Psoas muscle (tissue), 8 donors: Measurements from ENCODE around the gene PTPN3. TPM values are rescaled to one million over a fixed set of nuclear protein-coding genes. Genes with fewer than 3 reads are reported as not detected.

Experiments
- ATAC-seq, 4 donors: fragments of 200-7000 bp; cut with Tn5 transposase; one replicate each; pipeline ENCODE4 v1.9.1; 2020; ENCODE audit warnings: moderate library complexity in 3 of 4, mild to moderate bottlenecking in 2 of 4
- DNase-seq, 2 donors: peaks; one replicate each; pipeline ENCODE4 v3.0.0-alpha.2; 2020
- H3K27ac ChIP-seq: fragments of 200-600 bp; one replicate; pipeline ENCODE4 v1.8.0; 2022
- H3K27me3 ChIP-seq, 3 donors: fragments of 200-600 bp in 1 of 3; one replicate each; pipeline versions ENCODE4 v1.6.1 to v1.8.0; 2013 to 2022; ENCODE audit warnings: low read length in 2 of 3, mild to moderate bottlenecking in 2 of 3, moderate library complexity in 1 of 3; ENCODE audit not compliant: insufficient read depth in 3 of 3
- H3K36me3 ChIP-seq, 2 donors: fragments of 200-600 bp in 1 of 2; one replicate each; pipeline versions ENCODE4 v1.6.1 to v1.8.0; 2013 to 2022; ENCODE audit warnings: low read depth in 1 of 2, mild to moderate bottlenecking in 1 of 2, moderate library complexity in 1 of 2; ENCODE audit not compliant: insufficient read depth in 1 of 2
- H3K4me1 ChIP-seq: fragments of 200-600 bp; one replicate; pipeline ENCODE4 v1.8.0; 2022
- H3K4me3 ChIP-seq: fragments of 200-600 bp; one replicate; pipeline ENCODE4 v1.8.0; 2022; ENCODE audit warnings: mild to moderate bottlenecking
- H3K9me3 ChIP-seq: fragments of 200-600 bp; one replicate; pipeline ENCODE4 v1.8.0; 2022
- WGBS, 3 donors: extraction: QIAGEN DNeasy Blood & Tissue Kit; methylation state at CpG; one replicate each; pipeline versions ENCODE4 v1.1.6 to v1.1.7; 2013; 5-methylcytosine and 5-hydroxymethylcytosine counted together
- intact Hi-C, 2 donors: fragments of 100-400 bp; cut with DNase I; formaldehyde crosslinking; loops; one replicate each; pipeline versions ENCODE4 v1.11.0 to v1.14.2; 2022
- polyA plus RNA-seq, 3 donors: library from polyadenylated mRNA; stranded (reverse); fragments of 200-250 nt; gene quantifications; one replicate each; pipeline ENCODE4 v1.2.3, GENCODE V29; 2013
- total RNA-seq, 4 donors: library from RNA; stranded (reverse); fragmentation: NEBNext Ultra II Directional in 2 of 4; extraction: Animal tissue kit (Norgen Biotek cat#: 25700) in 2 of 4; gene quantifications; one replicate each; pipeline versions ENCODE4 v1.2.1 to v1.2.4, GENCODE V29; 2021 to 2023
- TF ChIP-seq, protein P1 (sequence below): fragments of 200-600 bp; IDR thresholded peaks from one replicate; pipeline ENCODE4 v1.8.0; 2022; ENCODE audit warnings: antibody characterized with exemption
- donor health status: healthy with polysubstance abuse.
- donor health status: DM: no; HTN: no; CAD: no; lungs with moderate emphysema.
- donor health status: Bipolar disorder and iron deficiency.
- donor health status: healthy.
- donor health status: DM: yes; HTN: yes; CAD: no.
- donor health status: DM: no; HTN: no; CAD: no.
- donor health status: DM: no; HTN: no; CAD: no.
- donor health status: DM: yes; HTN: yes; CAD: no.

PTPN3 gene
- total and polyA plus RNA-seq, 7 donors, result 8.8 to 130 (median 46.5) TPM

- no peaks in the 10 kb centered on the region for H3K9me3 ChIP-seq
- peaks cover 88% of the 10 kb centered on the region for H3K4me1 ChIP-seq
- DNase-seq (no peak), ATAC-seq (peak in 2 of 4 donors; percentile 4 to 27)
- TF ChIP-seq, protein P1, sequence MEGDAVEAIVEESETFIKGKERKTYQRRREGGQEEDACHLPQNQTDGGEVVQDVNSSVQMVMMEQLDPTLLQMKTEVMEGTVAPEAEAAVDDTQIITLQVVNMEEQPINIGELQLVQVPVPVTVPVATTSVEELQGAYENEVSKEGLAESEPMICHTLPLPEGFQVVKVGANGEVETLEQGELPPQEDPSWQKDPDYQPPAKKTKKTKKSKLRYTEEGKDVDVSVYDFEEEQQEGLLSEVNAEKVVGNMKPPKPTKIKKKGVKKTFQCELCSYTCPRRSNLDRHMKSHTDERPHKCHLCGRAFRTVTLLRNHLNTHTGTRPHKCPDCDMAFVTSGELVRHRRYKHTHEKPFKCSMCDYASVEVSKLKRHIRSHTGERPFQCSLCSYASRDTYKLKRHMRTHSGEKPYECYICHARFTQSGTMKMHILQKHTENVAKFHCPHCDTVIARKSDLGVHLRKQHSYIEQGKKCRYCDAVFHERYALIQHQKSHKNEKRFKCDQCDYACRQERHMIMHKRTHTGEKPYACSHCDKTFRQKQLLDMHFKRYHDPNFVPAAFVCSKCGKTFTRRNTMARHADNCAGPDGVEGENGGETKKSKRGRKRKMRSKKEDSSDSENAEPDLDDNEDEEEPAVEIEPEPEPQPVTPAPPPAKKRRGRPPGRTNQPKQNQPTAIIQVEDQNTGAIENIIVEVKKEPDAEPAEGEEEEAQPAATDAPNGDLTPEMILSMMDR, result no peak
- H3K27ac ChIP-seq, result peak overlapping the region; percentile 87
- no peaks in the 10 kb centered on the region for H3K27me3 ChIP-seq
- H3K4me3 ChIP-seq, result peak overlapping the region; percentile 51
- 23 to 33% (median 24%) methylated on average over 7 of the region's 7 CpGs for WGBS, 3 donors
- intact Hi-C loops, result loop anchor here in 1 of 2 donors (5.0 kb wide), 1 partner anchor 231 kb away; no protein-coding TSS in a partner anchor
- no peaks in the 10 kb centered on the region for H3K36me3 ChIP-seq
Measured at GRCh38 chr9:109473329-109473728, 24.8 kb downstream of the PTPN3 start.

- Histone ChIP-seq H3K9me3 (no peaks in the 10 kb centered on the region), H3K27me3 (no peaks in the 10 kb centered on the region), H3K36me3 (no peaks in the 10 kb centered on the region), H3K4me1 (peaks cover 74% of the 10 kb centered on the region), H3K4me3 (no peak overlapping the region), H3K27ac (peak overlapping the region; percentile 87)
- TF ChIP-seq, protein P1, result no peak
- DNase-seq, result no peak
- peak in 2 of 4 donors; percentile 9 to 27 for ATAC-seq
- intact Hi-C loops, result loop anchor here in 1 of 2 donors (5.0 kb wide), 1 partner anchor 229 kb away; no protein-coding TSS in a partner anchor
- 18 to 24% (median 19%) methylated on average over 5 of the region's 5 CpGs for WGBS, 3 donors
Measured at GRCh38 chr9:109471475-109472393, 26.4 kb downstream of the PTPN3 start.

DNA sequence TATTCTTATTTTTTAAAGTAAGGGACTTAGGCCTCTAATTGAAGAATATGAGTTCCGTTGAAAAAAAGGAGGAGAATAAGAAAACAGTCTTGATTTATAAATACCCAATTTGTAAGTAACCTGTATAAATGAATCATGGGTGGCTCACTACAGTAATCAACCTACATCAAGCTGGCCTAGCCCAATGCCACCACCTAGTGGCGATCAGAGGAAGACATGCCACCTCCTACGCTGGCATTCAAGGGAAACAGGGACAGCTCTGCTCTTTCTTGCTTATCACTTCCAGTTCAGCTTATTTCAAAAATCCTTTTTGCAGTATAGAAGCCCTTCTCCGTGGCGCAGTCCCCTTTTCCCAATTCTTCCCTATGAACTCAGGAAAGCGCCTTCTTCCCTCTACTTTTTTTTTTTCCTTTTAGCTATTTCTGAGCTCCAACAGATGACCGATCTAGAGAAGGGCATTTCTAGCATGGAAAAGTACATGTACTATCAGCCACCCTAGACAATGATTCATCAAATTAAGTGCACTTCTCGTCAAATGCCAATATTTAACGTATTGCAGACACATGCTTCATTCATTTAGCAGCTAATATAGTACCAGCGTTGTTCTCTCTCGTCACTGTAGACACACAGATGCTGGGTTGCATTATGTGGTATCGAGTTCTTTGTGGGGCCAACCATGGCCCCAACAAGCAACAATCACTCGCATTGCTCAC lies 28.3 kb downstream of the PTPN3 start:
- TF ChIP-seq, protein P1, result peak; percentile 94
- Histone ChIP-seq H3K27me3 (no peaks in the 10 kb centered on the region), H3K9me3 (no peaks in the 10 kb centered on the region), H3K36me3 (no peaks in the 10 kb centered on the region), H3K4me1 (peaks cover 55% of the 10 kb centered on the region), H3K4me3 (no peak overlapping the region), H3K27ac (peak overlapping the region; percentile 87)
- WGBS, 3 donors, result 40 to 52% (median 41%) methylated on average over 13 of the region's 13 CpGs
- DNase-seq, result peak; percentile 61 to 85
- intact Hi-C loops, result loop anchor here (2.0 to 5.0 kb wide), 4 partner anchors 29 to 228 kb away; no protein-coding TSS in a partner anchor
- ATAC-seq, result peak; percentile 88 to 92 (median 90)

GRCh38 chr9:109468927-109469326 lies 29.2 kb downstream of the PTPN3 start:
- no peak overlapping the region for H3K4me3 ChIP-seq
- no peaks in the 10 kb centered on the region for H3K27me3 ChIP-seq
- H3K4me1 ChIP-seq, result peaks cover 46% of the 10 kb centered on the region
- H3K27ac ChIP-seq, result peak overlapping the region; percentile 87
- H3K9me3 ChIP-seq, result no peaks in the 10 kb centered on the region
- WGBS, 3 donors, result 60 to 89% (median 68%) methylated on average over 5 of the region's 5 CpGs
- H3K36me3 ChIP-seq, result no peaks in the 10 kb centered on the region
- DNase-seq (peak; percentile 28 to 81), ATAC-seq (peak; percentile 74 to 89 (median 84))
- TF ChIP-seq, protein P1, result no peak
- intact Hi-C loops, result loop anchor here (2.0 to 5.0 kb wide), 3 partner anchors 28 to 47 kb away; no protein-coding TSS in a partner anchor
